GM06990 (cell line): ENCODE data around the gene SHOC2.
A peak's percentile ranks its signal among the peaks of the same experiment; 100 is the strongest.

ENCODE experiments used
- DNase-seq: peaks from one replicate; pipeline ENCODE4 v3.0.0-alpha.2; 2011; ENCODE audit not compliant: insufficient read length; ENCODE audit errors: extremely low read depth
- H3K27me3 ChIP-seq: replicated peaks from 2 replicates; pipeline ENCODE4 v1.6.0; 2011; ENCODE audit warnings: low read length; ENCODE audit not compliant: control insufficient read depth, insufficient read depth
- H3K36me3 ChIP-seq: 2 replicates; pipeline ENCODE4 v1.5.1; 2011; ENCODE audit warnings: low read length; ENCODE audit not compliant: control insufficient read depth, insufficient read depth
- H3K4me3 ChIP-seq: replicated peaks from 2 replicates; pipeline ENCODE4 v1.5.1; 2011; ENCODE audit warnings: low read depth, mild to moderate bottlenecking, control low read depth, low read length
- CTCF ChIP-seq: IDR thresholded peaks from 2 replicates; pipeline ENCODE4 v1.5.1; 2011; ENCODE audit warnings: low read length, control low read depth, mild to moderate bottlenecking, inconsistent platforms; ENCODE audit not compliant: insufficient read depth, poor library complexity, severe bottlenecking

The SHOC2 gene

GRCh38 chr10:110901954-110902819 lies 17.2 kb upstream of the SHOC2 start:
- Histone ChIP-seq H3K4me3 (no peak overlapping the region), H3K27me3 (no peaks in the 10 kb centered on the region), H3K36me3 (peaks cover 1% of the 10 kb centered on the region; the same call in 1 of the 2 replicates)
- DNase-seq: no peak
- no peak for TF ChIP-seq CTCF

- Histone ChIP-seq H3K4me3 (no peak overlapping the region), H3K27me3 (no peaks in the 10 kb centered on the region), H3K36me3 (no peaks in the 10 kb centered on the region)
- TF ChIP-seq CTCF: no peak
- DNase-seq: peak; percentile 58
Measured at GRCh38 chr10:110903280-110904278, 15.8 kb upstream of the SHOC2 start.

GRCh38 chr10:110910138-110910537 lies 9.3 kb upstream of the SHOC2 start:
- TF ChIP-seq CTCF: no peak
- no peaks in the 10 kb centered on the region for H3K36me3 ChIP-seq
- no peak overlapping the region for H3K4me3 ChIP-seq
- no peaks in the 10 kb centered on the region for H3K27me3 ChIP-seq
- no peak for DNase-seq

- no peak for DNase-seq
- H3K27me3 ChIP-seq: no peaks in the 10 kb centered on the region
- H3K36me3 ChIP-seq: no peaks in the 10 kb centered on the region; the same call in 1 of the 2 replicates
- H3K4me3 ChIP-seq: no peak overlapping the region
- no peak for TF ChIP-seq CTCF
Measured at GRCh38 chr10:110912374-110912773, 7.0 kb upstream of the SHOC2 start.

- Histone ChIP-seq H3K27me3 (no peaks in the 10 kb centered on the region), H3K4me3 (no peak overlapping the region), H3K36me3 (no peaks in the 10 kb centered on the region; the same call in 1 of the 2 replicates)
- no peak for TF ChIP-seq CTCF
- DNase-seq: no peak
Measured at GRCh38 chr10:110914431-110914830, 5.0 kb upstream of the SHOC2 start.
